ENCODE results near the gene OLFM4.

GRCh38 chr13:53028063-53028462 lies 550 bp upstream of the OLFM4 start:
- TF ChIP-seq POLR2AphosphoS5 (IDR thresholded peaks at IDR 0.05; ENCODE audit: low read depth, low read length) (no peak), POLR2A (IDR thresholded peaks at IDR 0.05; ENCODE audit: borderline replicate concordance, extremely low read depth, insufficient read depth, insufficient read length) (no peak), MAX (IDR thresholded peaks at IDR 0.05) (no peak)

All from HCT116 (cell line).